GM19099 (cell line): ENCODE data around the gene KCNH2.

ENCODE experiments used
- POLR2A ChIP-seq: IDR thresholded peaks from 3 replicates; pipeline ENCODE4 v1.6.1; 2011; ENCODE audit warnings: low read depth; ENCODE audit not compliant: insufficient read length; ENCODE audit errors: extremely low read depth

Gene KCNH2

GRCh38 chr7:150904011-150904909 is 73.9 kb downstream of the KCNH2 start:
- TF ChIP-seq POLR2A: no peak

GRCh38 chr7:150903606-150904005 is 74.5 kb downstream of the KCNH2 start:
- no peak for TF ChIP-seq POLR2A

- no peak for TF ChIP-seq POLR2A
Observed at GRCh38 chr7:150902078-150903033, 75.8 kb downstream of the KCNH2 start.

- TF ChIP-seq POLR2A: no peak
Observed at GRCh38 chr7:150901160-150902035, 76.7 kb downstream of the KCNH2 start.

- no peak for TF ChIP-seq POLR2A
Observed at GRCh38 chr7:150900675-150901074, 77.4 kb downstream of the KCNH2 start.

GRCh38 chr7:150898475-150899011 is 79.6 kb downstream of the KCNH2 start:
- no peak for TF ChIP-seq POLR2A

GRCh38 chr7:150897502-150898474 is 80.3 kb downstream of the KCNH2 start:
- TF ChIP-seq POLR2A: peak; percentile 46

- no peak for TF ChIP-seq POLR2A
Observed at GRCh38 chr7:150896562-150897209, 81.4 kb downstream of the KCNH2 start.

- TF ChIP-seq POLR2A: no peak
Observed at GRCh38 chr7:150895809-150896208, 82.3 kb downstream of the KCNH2 start.
